GM12878 (cell line): ENCODE measurements around the gene ARID1A. TPM values are rescaled to one million over a fixed set of nuclear protein-coding genes. Genes with fewer than 3 reads are reported as not detected.

ENCODE experiments used
- ATF7 ChIP-seq: fragments of 450-650 bp; IDR thresholded peaks from 2 replicates; pipeline ENCODE4 v1.6.1; 2016; ENCODE audit warnings: low read depth, mild to moderate bottlenecking
- E2F8 ChIP-seq: fragments of 450-650 bp; IDR thresholded peaks from 2 replicates; pipeline ENCODE4 v1.6.1; 2018; ENCODE audit warnings: mild to moderate bottlenecking, low read depth, moderate library complexity; ENCODE audit not compliant: partially characterized antibody
- IRF3 ChIP-seq: fragments of 450-650 bp; IDR thresholded peaks from 2 replicates; pipeline ENCODE4 v1.6.1; 2014; ENCODE audit warnings: mild to moderate bottlenecking
- IRF4 ChIP-seq: IDR thresholded peaks from 2 replicates; pipeline ENCODE4 v1.6.1; 2011; ENCODE audit warnings: low read depth, low read length
- KDM1A ChIP-seq: fragments of 200-600 bp; sonication (generic); IDR thresholded peaks from 2 replicates; pipeline ENCODE4 v1.6.1; 2016; ENCODE audit warnings: borderline replicate concordance
- LARP7 ChIP-seq: fragments of 450-650 bp; IDR thresholded peaks from 2 replicates; pipeline ENCODE4 v1.6.1; 2017; ENCODE audit warnings: mild to moderate bottlenecking
- MLLT1 ChIP-seq: fragments of 450-650 bp; IDR thresholded peaks from 2 replicates; pipeline ENCODE4 v1.6.1; 2016; ENCODE audit warnings: mild to moderate bottlenecking
- NFIC ChIP-seq: IDR thresholded peaks from 2 replicates; pipeline ENCODE4 v1.6.1; 2012; ENCODE audit warnings: low read depth, mild to moderate bottlenecking, inconsistent platforms, low read length, moderate library complexity
- NRF1 ChIP-seq: conservative IDR thresholded peaks from 2 replicates; pipeline ENCODE4 v1.6.1; 2011; ENCODE audit warnings: mild to moderate bottlenecking, low read depth, low read length, improper control_type of control experiment
- ZBTB40 ChIP-seq: fragments of 450-650 bp; IDR thresholded peaks from 2 replicates; pipeline ENCODE4 v1.6.1; 2016; ENCODE audit warnings: mild to moderate bottlenecking, moderate library complexity, borderline replicate concordance
- ZNF24 ChIP-seq: fragments of 450-650 bp; IDR thresholded peaks from 2 replicates; pipeline ENCODE4 v1.6.1; 2017; ENCODE audit warnings: antibody characterized with exemption, mild to moderate bottlenecking
- polyA plus RNA-seq, 11 experiments: library from polyadenylated mRNA; depleted of rRNA in 4 of 11; unstranded in 6 of 11; stranded (reverse) in 5 of 11; fragments of >200 nt; fragmentation: Nextera tagmentation in 4 of 11; fragmentation: Illumina TruSeq in 1 of 11; extraction: Ambion mirVana in 4 of 11; extraction: Trizol in 1 of 11; gene quantifications; 1 replicate in 1 of 11; 2 replicates in 10 of 11; pipeline versions ENCODE4 v1.2.1 to v1.2.3, GENCODE V29; 2011 to 2016; ENCODE audit warnings: inconsistent platforms in 2 of 11, missing spikeins in 2 of 11, low read depth in 1 of 11
- total RNA-seq, 4 experiments: library from RNA; depleted of rRNA in 3 of 4; stranded (reverse); fragments of >200 nt in 3 of 4; fragmentation: Illumina TruSeq in 1 of 4; extraction: Trizol in 1 of 4; gene quantifications; 2 replicates each; pipeline versions ENCODE4 v1.2.1 to v1.2.3, GENCODE V29; 2013 to 2021
- TF ChIP-seq, protein P1 (sequence below): fragments of 450-650 bp; formaldehyde crosslinking; IDR thresholded peaks from 2 replicates; pipeline ENCODE4 v1.4.0; 2022; ENCODE audit warnings: mild to moderate bottlenecking, moderate library complexity
- TF ChIP-seq, protein P2 (sequence below): IDR thresholded peaks from 2 replicates; pipeline ENCODE4 v1.6.1; 2012; ENCODE audit warnings: low read depth, low read length, improper control_type of control experiment
- TF ChIP-seq, protein P3 (sequence below): fragments of 450-650 bp; IDR thresholded peaks from 2 replicates; pipeline ENCODE4 v1.6.1; 2017; ENCODE audit warnings: low read depth, mild to moderate bottlenecking, moderate library complexity

Gene ARID1A
- total and polyA plus RNA-seq, 10 of the 15 experiments (the other 5 are each of a cell fraction or from before 2014, with no cell fraction given), result 10.0 to 98.0 (median 23.5) TPM

DNA sequence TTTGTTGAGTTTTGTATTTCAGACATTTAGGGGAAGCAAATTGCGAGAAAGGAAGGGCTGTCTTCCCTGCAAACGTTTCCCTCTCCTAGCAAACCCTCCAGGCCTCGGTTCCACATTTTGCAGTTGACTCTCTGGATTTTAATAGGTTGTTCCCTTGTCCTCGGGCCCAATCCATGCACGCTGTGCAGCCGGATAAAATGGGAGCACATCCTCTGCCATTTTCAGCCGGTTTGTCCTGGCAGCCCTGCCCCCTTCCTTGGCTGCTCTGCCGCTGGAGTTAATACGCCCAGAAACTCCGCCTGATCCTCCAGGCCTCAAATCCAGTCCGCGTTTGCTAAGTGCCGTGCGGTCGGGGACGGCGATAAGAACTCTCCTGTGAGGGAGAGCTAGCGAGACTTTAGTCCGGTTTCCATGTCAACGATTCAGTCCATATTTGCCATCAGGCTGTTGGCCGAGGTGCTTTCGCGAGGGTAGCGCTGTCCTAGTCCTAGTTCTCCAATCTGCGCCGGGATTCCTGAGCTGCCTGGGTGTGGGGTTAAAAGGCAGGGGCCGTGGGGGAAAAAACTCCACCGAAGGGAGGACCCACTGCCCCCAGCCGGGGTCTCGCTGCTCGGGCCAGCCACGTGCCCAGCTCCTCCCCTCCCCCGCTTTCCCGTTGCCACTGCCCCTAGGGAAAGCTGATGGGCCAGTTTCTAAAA is 2.9 kb upstream of the ARID1A start (continued):
- TF ChIP-seq E2F8, result no peak
- 0 out of 2 replicates have a peak, but pooled peaks have one; percentile 14 for TF ChIP-seq ZNF24
- TF ChIP-seq, protein P1, sequence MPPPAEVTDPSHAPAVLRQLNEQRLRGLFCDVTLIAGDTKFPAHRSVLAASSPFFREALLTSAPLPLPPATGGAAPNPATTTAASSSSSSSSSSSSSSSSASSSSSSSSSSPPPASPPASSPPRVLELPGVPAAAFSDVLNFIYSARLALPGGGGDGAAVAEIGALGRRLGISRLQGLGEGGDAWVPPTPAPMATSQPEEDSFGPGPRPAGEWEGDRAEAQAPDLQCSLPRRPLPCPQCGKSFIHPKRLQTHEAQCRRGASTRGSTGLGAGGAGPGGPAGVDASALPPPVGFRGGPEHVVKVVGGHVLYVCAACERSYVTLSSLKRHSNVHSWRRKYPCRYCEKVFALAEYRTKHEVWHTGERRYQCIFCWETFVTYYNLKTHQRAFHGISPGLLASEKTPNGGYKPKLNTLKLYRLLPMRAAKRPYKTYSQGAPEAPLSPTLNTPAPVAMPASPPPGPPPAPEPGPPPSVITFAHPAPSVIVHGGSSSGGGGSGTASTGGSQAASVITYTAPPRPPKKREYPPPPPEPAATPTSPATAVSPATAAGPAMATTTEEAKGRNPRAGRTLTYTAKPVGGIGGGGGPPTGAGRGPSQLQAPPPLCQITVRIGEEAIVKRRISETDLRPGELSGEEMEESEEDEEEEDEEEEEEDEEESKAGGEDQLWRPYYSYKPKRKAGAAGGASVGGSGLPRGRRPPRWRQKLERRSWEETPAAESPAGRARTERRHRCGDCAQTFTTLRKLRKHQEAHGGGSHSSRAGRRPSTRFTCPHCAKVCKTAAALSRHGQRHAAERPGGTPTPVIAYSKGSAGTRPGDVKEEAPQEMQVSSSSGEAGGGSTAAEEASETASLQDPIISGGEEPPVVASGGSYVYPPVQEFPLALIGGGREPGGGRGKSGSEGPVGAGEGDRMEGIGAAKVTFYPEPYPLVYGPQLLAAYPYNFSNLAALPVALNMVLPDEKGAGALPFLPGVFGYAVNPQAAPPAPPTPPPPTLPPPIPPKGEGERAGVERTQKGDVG (CRISPR knock-in tag), result no peak
- no peak for TF ChIP-seq KDM1A
- no peak for TF ChIP-seq NFIC
- TF ChIP-seq NRF1, result no peak
- TF ChIP-seq LARP7, result no peak
- TF ChIP-seq IRF4, result peak; percentile 67
- peak; percentile 56 for TF ChIP-seq ATF7
- TF ChIP-seq, protein P2, sequence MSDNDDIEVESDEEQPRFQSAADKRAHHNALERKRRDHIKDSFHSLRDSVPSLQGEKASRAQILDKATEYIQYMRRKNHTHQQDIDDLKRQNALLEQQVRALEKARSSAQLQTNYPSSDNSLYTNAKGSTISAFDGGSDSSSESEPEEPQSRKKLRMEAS, result peak; percentile 17
- peak; percentile 72; the same call in 1 of the 2 replicates for TF ChIP-seq ZBTB40
- TF ChIP-seq IRF3, result no peak
- peak; percentile 82 for TF ChIP-seq MLLT1
- TF ChIP-seq, protein P3, sequence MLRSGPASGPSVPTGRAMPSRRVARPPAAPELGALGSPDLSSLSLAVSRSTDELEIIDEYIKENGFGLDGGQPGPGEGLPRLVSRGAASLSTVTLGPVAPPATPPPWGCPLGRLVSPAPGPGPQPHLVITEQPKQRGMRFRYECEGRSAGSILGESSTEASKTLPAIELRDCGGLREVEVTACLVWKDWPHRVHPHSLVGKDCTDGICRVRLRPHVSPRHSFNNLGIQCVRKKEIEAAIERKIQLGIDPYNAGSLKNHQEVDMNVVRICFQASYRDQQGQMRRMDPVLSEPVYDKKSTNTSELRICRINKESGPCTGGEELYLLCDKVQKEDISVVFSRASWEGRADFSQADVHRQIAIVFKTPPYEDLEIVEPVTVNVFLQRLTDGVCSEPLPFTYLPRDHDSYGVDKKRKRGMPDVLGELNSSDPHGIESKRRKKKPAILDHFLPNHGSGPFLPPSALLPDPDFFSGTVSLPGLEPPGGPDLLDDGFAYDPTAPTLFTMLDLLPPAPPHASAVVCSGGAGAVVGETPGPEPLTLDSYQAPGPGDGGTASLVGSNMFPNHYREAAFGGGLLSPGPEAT, result peak; percentile 98
